Measurements from ENCODE around the gene SEPHS2. TPM values are rescaled to one million over a fixed set of nuclear protein-coding genes. Genes with fewer than 3 reads are reported as not detected.
A peak's percentile ranks its signal among the peaks of the same experiment; 100 is the strongest.

Gene SEPHS2
- total and polyA plus RNA-seq, 2 experiments from 2014 or later: 29.7 to 43.0 TPM

- H3K27me3 ChIP-seq (ENCODE audit: insufficient read depth): no peaks in the 10 kb centered on the region
- H3K4me1 ChIP-seq (ENCODE audit: insufficient read depth): peaks cover 30% of the 10 kb centered on the region
- peak overlapping the region; percentile 96 for H3K4me3 ChIP-seq
- peaks cover 20% of the 10 kb centered on the region for H3K79me2 ChIP-seq (replicated peaks; ENCODE audit: insufficient read depth)
- TF ChIP-seq POLR2AphosphoS5 (IDR thresholded peaks at IDR 0.05; ENCODE audit: low read depth) (no peak; the same call in 1 of the 2 replicates), EZH2 (IDR thresholded peaks at IDR 0.05; ENCODE audit: low read depth, unreplicated experiment) (no peak), STAT1 (IDR thresholded peaks at IDR 0.05; ENCODE audit: unreplicated experiment) (no peak), EZH2phosphoT487 (IDR thresholded peaks at IDR 0.05; ENCODE audit: unreplicated experiment) (no peak), NANOG (IDR thresholded peaks at IDR 0.05; ENCODE audit: borderline replicate concordance) (no peak), REST (IDR thresholded peaks at IDR 0.05; ENCODE audit: unreplicated experiment) (no peak), CREB1 (CRISPR knock-in tag; IDR thresholded peaks at IDR 0.05; ENCODE audit: low read depth) (no peak), JUNB (IDR thresholded peaks at IDR 0.05; ENCODE audit: unreplicated experiment) (no peak), ZNF331 (CRISPR knock-in tag; IDR thresholded peaks at IDR 0.05; ENCODE audit: low read depth) (no peak), CTCF (conservative IDR thresholded peaks at IDR 0.05; ENCODE audit: low read depth in 2 of 2) (no peak), ETS1 (IDR thresholded peaks at IDR 0.05) (no peak), ZNF114 (CRISPR knock-in tag; IDR thresholded peaks at IDR 0.05) (no peak)
- TF ChIP-seq, protein P1, sequence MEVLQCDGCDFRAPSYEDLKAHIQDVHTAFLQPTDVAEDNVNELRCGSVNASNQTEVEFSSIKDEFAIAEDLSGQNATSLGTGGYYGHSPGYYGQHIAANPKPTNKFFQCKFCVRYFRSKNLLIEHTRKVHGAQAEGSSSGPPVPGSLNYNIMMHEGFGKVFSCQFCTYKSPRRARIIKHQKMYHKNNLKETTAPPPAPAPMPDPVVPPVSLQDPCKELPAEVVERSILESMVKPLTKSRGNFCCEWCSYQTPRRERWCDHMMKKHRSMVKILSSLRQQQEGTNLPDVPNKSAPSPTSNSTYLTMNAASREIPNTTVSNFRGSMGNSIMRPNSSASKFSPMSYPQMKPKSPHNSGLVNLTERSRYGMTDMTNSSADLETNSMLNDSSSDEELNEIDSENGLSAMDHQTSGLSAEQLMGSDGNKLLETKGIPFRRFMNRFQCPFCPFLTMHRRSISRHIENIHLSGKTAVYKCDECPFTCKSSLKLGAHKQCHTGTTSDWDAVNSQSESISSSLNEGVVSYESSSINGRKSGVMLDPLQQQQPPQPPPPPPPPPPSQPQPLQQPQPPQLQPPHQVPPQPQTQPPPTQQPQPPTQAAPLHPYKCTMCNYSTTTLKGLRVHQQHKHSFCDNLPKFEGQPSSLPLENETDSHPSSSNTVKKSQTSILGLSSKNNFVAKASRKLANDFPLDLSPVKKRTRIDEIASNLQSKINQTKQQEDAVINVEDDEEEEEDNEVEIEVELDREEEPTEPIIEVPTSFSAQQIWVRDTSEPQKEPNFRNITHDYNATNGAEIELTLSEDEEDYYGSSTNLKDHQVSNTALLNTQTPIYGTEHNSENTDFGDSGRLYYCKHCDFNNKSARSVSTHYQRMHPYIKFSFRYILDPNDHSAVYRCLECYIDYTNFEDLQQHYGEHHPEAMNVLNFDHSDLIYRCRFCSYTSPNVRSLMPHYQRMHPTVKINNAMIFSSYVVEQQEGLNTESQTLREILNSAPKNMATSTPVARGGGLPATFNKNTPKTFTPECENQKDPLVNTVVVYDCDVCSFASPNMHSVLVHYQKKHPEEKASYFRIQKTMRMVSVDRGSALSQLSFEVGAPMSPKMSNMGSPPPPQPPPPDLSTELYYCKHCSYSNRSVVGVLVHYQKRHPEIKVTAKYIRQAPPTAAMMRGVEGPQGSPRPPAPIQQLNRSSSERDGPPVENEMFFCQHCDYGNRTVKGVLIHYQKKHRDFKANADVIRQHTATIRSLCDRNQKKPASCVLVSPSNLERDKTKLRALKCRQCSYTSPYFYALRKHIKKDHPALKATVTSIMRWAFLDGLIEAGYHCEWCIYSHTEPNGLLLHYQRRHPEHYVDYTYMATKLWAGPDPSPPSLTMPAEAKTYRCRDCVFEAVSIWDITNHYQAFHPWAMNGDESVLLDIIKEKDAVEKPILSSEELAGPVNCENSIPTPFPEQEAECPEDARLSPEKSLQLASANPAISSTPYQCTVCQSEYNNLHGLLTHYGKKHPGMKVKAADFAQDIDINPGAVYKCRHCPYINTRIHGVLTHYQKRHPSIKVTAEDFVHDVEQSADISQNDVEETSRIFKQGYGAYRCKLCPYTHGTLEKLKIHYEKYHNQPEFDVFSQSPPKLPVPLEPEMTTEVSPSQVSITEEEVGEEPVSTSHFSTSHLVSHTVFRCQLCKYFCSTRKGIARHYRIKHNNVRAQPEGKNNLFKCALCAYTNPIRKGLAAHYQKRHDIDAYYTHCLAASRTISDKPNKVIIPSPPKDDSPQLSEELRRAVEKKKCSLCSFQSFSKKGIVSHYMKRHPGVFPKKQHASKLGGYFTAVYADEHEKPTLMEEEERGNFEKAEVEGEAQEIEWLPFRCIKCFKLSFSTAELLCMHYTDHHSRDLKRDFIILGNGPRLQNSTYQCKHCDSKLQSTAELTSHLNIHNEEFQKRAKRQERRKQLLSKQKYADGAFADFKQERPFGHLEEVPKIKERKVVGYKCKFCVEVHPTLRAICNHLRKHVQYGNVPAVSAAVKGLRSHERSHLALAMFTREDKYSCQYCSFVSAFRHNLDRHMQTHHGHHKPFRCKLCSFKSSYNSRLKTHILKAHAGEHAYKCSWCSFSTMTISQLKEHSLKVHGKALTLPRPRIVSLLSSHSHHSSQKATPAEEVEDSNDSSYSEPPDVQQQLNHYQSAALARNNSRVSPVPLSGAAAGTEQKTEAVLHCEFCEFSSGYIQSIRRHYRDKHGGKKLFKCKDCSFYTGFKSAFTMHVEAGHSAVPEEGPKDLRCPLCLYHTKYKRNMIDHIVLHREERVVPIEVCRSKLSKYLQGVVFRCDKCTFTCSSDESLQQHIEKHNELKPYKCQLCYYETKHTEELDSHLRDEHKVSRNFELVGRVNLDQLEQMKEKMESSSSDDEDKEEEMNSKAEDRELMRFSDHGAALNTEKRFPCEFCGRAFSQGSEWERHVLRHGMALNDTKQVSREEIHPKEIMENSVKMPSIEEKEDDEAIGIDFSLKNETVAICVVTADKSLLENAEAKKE (CRISPR knock-in tag; IDR thresholded peaks at IDR 0.05): no peak
- DNase-seq (ENCODE audit: low spot score): peak; percentile 89
- no peaks in the 10 kb centered on the region for H3K9me2 ChIP-seq (ENCODE audit: insufficient read depth)
- H3K4me2 ChIP-seq: peak overlapping the region; percentile 94
- H3K36me3 ChIP-seq (ENCODE audit: insufficient read depth): peaks cover 9% of the 10 kb centered on the region; the same call in 1 of the 2 replicates
- Mint-ChIP-seq H3K36me3 (ENCODE audit: low read depth) (peaks cover 32% of the 10 kb centered on the region), H3K4me1 (peaks cover 33% of the 10 kb centered on the region), H3K27me3 (ENCODE audit: insufficient read depth, low read depth, poor library complexity) (peaks cover 7% of the 10 kb centered on the region), H3K27ac (peak overlapping the region; percentile 94), H3K4me3 (peak overlapping the region; percentile 82), H3K9me3 (no peaks in the 10 kb centered on the region)
- H2AFZ ChIP-seq: peak overlapping the region; percentile 90
- ATAC-seq: peak; percentile 58
- H4K20me1 ChIP-seq (replicated peaks; ENCODE audit: insufficient read depth): peaks cover 15% of the 10 kb centered on the region; the same call in 1 of the 2 replicates
- H3F3A ChIP-seq (replicated peaks; ENCODE audit: low read depth): peaks cover 41% of the 10 kb centered on the region
- H3K27ac ChIP-seq (ENCODE audit: low read depth): peak overlapping the region; percentile 97
These were observed 51.0 kb downstream of the SEPHS2 start for GRCh38 chr16:30394592-30395154.
